HepG2 (cell line): ENCODE data around the gene ZC2HC1B.

Source experiments
- CCAR2 ChIP-seq: fragments of 200-400 bp; formaldehyde crosslinking; optimal IDR thresholded peaks from 2 replicates; pipeline ENCODE3; 2018; ENCODE audit warnings: low read depth, mild to moderate bottlenecking, low read length, moderate library complexity
- E2F1 ChIP-seq: sonication (generic); formaldehyde crosslinking; IDR thresholded peaks from 2 replicates; pipeline ENCODE4 v1.5.0; 2020; ENCODE audit warnings: missing genetic modification reagents
- ELF1 ChIP-seq: sonication (generic); formaldehyde crosslinking; IDR thresholded peaks from 2 replicates; pipeline ENCODE4 v1.4.0; 2020; ENCODE audit warnings: missing genetic modification reagents
- TEF ChIP-seq: sonication (generic); formaldehyde crosslinking; IDR thresholded peaks from 2 replicates; pipeline ENCODE4 v1.5.0; 2020; ENCODE audit warnings: missing genetic modification reagents
- ZFYVE20 ChIP-seq: sonication (generic); formaldehyde crosslinking; IDR thresholded peaks from 2 replicates; pipeline ENCODE4 v1.8.0; 2023; ENCODE audit warnings: low read depth, mild to moderate bottlenecking, moderate library complexity, missing genetic modification reagents, borderline replicate concordance
- ZNF780A ChIP-seq: sonication (generic); formaldehyde crosslinking; IDR thresholded peaks from 2 replicates; pipeline ENCODE4 v1.8.0; 2022; ENCODE audit warnings: mild to moderate bottlenecking, missing genetic modification reagents, moderate library complexity

GRCh38 chr6:143844006-143844405 is 20.3 kb upstream of the ZC2HC1B start:
- no peak for TF ChIP-seq E2F1 (CRISPR knock-in tag)
- no peak for TF ChIP-seq ZNF780A (CRISPR knock-in tag)
- TF ChIP-seq ELF1 (CRISPR knock-in tag) = no peak
- no peak for TF ChIP-seq ZFYVE20 (CRISPR knock-in tag)
- no peak for TF ChIP-seq TEF (CRISPR knock-in tag)
- TF ChIP-seq CCAR2 = no peak
